ENCODE data around the gene TTYH3. TPM values are rescaled to one million over a fixed set of nuclear protein-coding genes. Genes with fewer than 3 reads are reported as not detected.

TTYH3 gene
- total and polyA plus RNA-seq, 2 donors from 2014 or later, result 22.5 to 55.0 TPM

DNA sequence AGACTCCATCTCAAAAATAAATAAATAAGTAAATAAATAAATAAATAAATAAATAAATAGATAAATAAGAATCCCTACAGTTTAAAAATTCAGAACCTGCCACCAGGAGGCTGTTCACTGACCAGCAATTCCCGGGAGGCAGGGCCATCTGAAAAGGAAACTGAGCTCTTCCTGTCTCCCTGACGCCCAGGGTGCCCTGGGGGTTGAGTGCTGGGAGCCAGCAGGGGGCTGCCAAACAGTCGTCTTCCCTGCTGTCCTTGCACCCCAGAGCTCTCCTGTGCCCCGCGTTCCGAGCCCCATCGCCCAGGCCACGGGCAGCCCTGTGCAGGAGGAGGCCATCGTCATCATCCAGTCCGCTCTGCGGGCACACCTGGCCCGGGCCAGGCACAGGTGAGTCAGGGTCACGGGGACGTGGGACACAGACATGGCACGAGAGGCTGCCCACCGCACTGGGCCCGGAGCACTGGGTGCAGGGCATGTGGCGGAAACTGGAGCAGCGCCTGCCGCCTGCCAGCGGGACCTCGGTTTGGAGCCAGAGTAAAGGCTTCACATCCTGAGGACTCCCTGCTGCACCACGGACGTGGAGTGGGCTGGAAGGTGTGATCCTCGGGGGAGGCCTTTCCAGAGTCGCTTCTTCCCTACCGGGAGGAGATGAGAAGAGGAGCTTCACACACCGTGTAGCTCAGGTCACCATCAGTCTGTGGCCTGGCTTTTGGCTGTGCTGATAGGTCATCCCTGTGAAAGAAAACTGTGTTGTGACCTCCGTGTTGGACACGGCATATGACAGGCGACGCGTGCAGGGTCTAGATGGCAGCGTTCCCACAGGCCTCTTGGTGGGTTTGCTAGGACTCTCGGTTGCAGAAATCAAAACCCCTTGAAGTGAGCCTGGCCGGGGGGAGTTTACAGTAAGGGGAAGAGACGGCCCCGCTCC, 25.9 kb upstream of the TTYH3 start:
- DNase-seq, result peak in 2 of 5 donors; percentile 39 to 80
- Histone ChIP-seq H3K27ac (ENCODE audit: low read depth in 2 of 2, low read length in 2 of 2) (no peak overlapping the region), H3K36me3 (ENCODE audit: control insufficient read depth in 2 of 3, insufficient read depth in 3 of 3, low read length in 3 of 3) (peaks cover 0 to 9% (median 2%) of the 10 kb centered on the region in 3 donors), H3K4me1 (ENCODE audit: control insufficient read depth in 2 of 3, insufficient read depth in 2 of 3, low read depth in 1 of 3, low read length in 3 of 3) (peaks cover 0 to 13% (median 0%) of the 10 kb centered on the region in 3 donors), H3K27me3 (ENCODE audit: control insufficient read depth, insufficient read depth, low read length) (no peaks in the 10 kb centered on the region), H3K9ac (ENCODE audit: low read length in 3 of 3) (no peak overlapping the region), H3K4me3 (ENCODE audit: low read length in 3 of 3) (no peak overlapping the region), H3K9me3 (ENCODE audit: control insufficient read depth in 2 of 3, insufficient read depth in 1 of 3, low read length in 3 of 3) (no peaks in the 10 kb centered on the region)
- TF ChIP-seq, protein P1, sequence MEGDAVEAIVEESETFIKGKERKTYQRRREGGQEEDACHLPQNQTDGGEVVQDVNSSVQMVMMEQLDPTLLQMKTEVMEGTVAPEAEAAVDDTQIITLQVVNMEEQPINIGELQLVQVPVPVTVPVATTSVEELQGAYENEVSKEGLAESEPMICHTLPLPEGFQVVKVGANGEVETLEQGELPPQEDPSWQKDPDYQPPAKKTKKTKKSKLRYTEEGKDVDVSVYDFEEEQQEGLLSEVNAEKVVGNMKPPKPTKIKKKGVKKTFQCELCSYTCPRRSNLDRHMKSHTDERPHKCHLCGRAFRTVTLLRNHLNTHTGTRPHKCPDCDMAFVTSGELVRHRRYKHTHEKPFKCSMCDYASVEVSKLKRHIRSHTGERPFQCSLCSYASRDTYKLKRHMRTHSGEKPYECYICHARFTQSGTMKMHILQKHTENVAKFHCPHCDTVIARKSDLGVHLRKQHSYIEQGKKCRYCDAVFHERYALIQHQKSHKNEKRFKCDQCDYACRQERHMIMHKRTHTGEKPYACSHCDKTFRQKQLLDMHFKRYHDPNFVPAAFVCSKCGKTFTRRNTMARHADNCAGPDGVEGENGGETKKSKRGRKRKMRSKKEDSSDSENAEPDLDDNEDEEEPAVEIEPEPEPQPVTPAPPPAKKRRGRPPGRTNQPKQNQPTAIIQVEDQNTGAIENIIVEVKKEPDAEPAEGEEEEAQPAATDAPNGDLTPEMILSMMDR (IDR thresholded peaks at IDR 0.05; ENCODE audit: borderline replicate concordance, extremely low read depth, insufficient read depth), result no peak
- intact Hi-C loops (cut with DNase I), result no loop called here
- FAIRE-seq, result no peak

DNA sequence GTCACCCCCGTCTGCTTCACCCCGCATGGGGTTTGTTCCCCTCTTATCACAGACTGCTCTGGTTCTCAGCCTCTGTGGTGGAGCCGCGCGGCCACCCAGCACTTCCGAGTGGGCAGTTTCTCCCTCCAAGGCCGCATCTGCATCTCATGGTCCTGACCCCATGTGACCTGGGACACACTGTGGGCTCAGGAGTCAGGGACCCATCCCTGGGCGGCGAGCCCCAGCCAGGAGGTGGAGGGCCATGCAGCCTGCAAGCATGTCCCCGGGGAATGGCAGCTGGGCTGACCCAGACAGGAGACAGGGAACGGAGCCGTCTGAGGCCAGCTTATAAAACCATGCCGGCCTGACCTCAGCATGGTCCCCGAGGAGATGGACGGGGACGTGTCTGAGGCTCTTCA, 25.2 kb upstream of the TTYH3 start:
- DNase-seq (peak in 1 of 5 donors; percentile 82), FAIRE-seq (no peak)
- H3K9ac ChIP-seq (ENCODE audit: low read length in 3 of 3), result no peak overlapping the region
- no peaks in the 10 kb centered on the region for H3K27me3 ChIP-seq (ENCODE audit: control insufficient read depth, insufficient read depth, low read length)
- peaks cover 0 to 13% (median 0%) of the 10 kb centered on the region in 3 donors for H3K4me1 ChIP-seq (ENCODE audit: control insufficient read depth in 2 of 3, insufficient read depth in 2 of 3, low read depth in 1 of 3, low read length in 3 of 3)
- no peak overlapping the region for H3K4me3 ChIP-seq (ENCODE audit: low read length in 3 of 3)
- TF ChIP-seq, protein P1 (IDR thresholded peaks at IDR 0.05; ENCODE audit: borderline replicate concordance, extremely low read depth, insufficient read depth), result no peak
- H3K27ac ChIP-seq (ENCODE audit: low read depth in 2 of 2, low read length in 2 of 2), result peak overlapping the region in 1 of 2 donors; percentile 51
- peaks cover 0 to 5% (median 0%) of the 10 kb centered on the region in 3 donors for H3K36me3 ChIP-seq (ENCODE audit: control insufficient read depth in 2 of 3, insufficient read depth in 3 of 3, low read length in 3 of 3)
- H3K9me3 ChIP-seq (ENCODE audit: control insufficient read depth in 2 of 3, insufficient read depth in 1 of 3, low read length in 3 of 3), result no peaks in the 10 kb centered on the region
- intact Hi-C loops (cut with DNase I), result no loop called here

- no peak overlapping the region for H3K4me3 ChIP-seq (ENCODE audit: low read length in 3 of 3)
- no peaks in the 10 kb centered on the region for H3K9me3 ChIP-seq (ENCODE audit: control insufficient read depth in 2 of 3, insufficient read depth in 1 of 3, low read length in 3 of 3)
- TF ChIP-seq, protein P1 (IDR thresholded peaks at IDR 0.05; ENCODE audit: borderline replicate concordance, extremely low read depth, insufficient read depth), result no peak
- intact Hi-C loops (cut with DNase I), result no loop called here
- no peaks in the 10 kb centered on the region for H3K27me3 ChIP-seq (ENCODE audit: control insufficient read depth, insufficient read depth, low read length)
- H3K36me3 ChIP-seq (ENCODE audit: control insufficient read depth in 2 of 3, insufficient read depth in 3 of 3, low read length in 3 of 3), result peaks cover 0 to 5% (median 0%) of the 10 kb centered on the region in 3 donors
- peaks cover 0 to 13% (median 0%) of the 10 kb centered on the region in 3 donors for H3K4me1 ChIP-seq (ENCODE audit: control insufficient read depth in 2 of 3, insufficient read depth in 2 of 3, low read depth in 1 of 3, low read length in 3 of 3)
- peak in 1 of 5 donors; percentile 89 for DNase-seq
- FAIRE-seq, result no peak
- H3K9ac ChIP-seq (ENCODE audit: low read length in 3 of 3), result no peak overlapping the region
- peak overlapping the region; percentile 70 to 81 for H3K27ac ChIP-seq (ENCODE audit: low read depth in 2 of 2, low read length in 2 of 2)
Observed at GRCh38 chr7:2607122-2607922, 24.5 kb upstream of the TTYH3 start.

Measured in kidney (tissue), 14 donors.